PC-3 (cell line): Measurements from ENCODE around the gene UTF1. TPM values are rescaled to one million over a fixed set of nuclear protein-coding genes. Genes with fewer than 3 reads are reported as not detected.

Experiments
- ATAC-seq: fragments of 200-7000 bp; cut with Tn5 transposase; 2 replicates; pipeline ENCODE4 v1.9.1; 2020; ENCODE audit warnings: mild to moderate bottlenecking, moderate library complexity
- BruUV-seq: library from RNA; stranded (reverse); fragments of 400-500 nt; replicated peaks from 2 replicates; lab custom pipeline; 2021; lab: Mats Ljungman, UMichigan
- CTCF ChIA-PET: fragments of 300-600 bp; sonication (Branson Sonifier 250); formaldehyde crosslinking; loops from one replicate; lab custom pipeline; 2022; ENCODE audit warnings: antibody characterized with exemption; lab: Charles Lee
- POLR2A ChIA-PET: fragments of 300-600 bp; sonication (Branson Sonifier 250); formaldehyde crosslinking; loops from one replicate; lab custom pipeline; 2022; ENCODE audit warnings: antibody characterized with exemption; ENCODE audit not compliant: unreplicated experiment; lab: Charles Lee
- DNase-seq: peaks from one replicate; pipeline ENCODE4 v3.0.0-alpha.2; 2015
- H2AFZ ChIP-seq: fragments of 300-600 bp; sonication (generic); 2 replicates; pipeline ENCODE4 v1.6.0; 2016; ENCODE audit warnings: antibody characterized with exemption, low read length
- H3F3A ChIP-seq: fragments of 300-600 bp; sonication (generic); one replicate; pipeline ENCODE4 v1.6.0; 2017; ENCODE audit warnings: antibody characterized with exemption, low read length, control low read depth, mild to moderate bottlenecking; ENCODE audit not compliant: unreplicated experiment
- H3K27ac ChIP-seq: fragments of 300-600 bp; sonication (generic); 2 replicates; pipeline ENCODE4 v1.5.1; 2016; ENCODE audit warnings: mild to moderate bottlenecking, low read length
- H3K27me3 ChIP-seq: fragments of 300-600 bp; sonication (generic); 2 replicates; pipeline ENCODE4 v1.6.1; 2016; ENCODE audit warnings: low read length, mixed read lengths
- H3K36me3 ChIP-seq: fragments of 300-600 bp; sonication (generic); 2 replicates; pipeline ENCODE4 v1.6.1; 2016; ENCODE audit warnings: low read depth, mixed run types, low read length, mixed read lengths
- H3K4me1 ChIP-seq: fragments of 300-600 bp; sonication (generic); 2 replicates; pipeline ENCODE4 v1.5.1; 2016; ENCODE audit warnings: low read length; ENCODE audit not compliant: insufficient read depth
- H3K4me2 ChIP-seq: fragments of 300-600 bp; sonication (generic); 2 replicates; pipeline ENCODE4 v1.6.0; 2016; ENCODE audit warnings: low read length
- H3K4me3 ChIP-seq: fragments of 300-600 bp; sonication (generic); 2 replicates; pipeline ENCODE4 v1.5.1; 2016; ENCODE audit warnings: mild to moderate bottlenecking, low read length, mixed read lengths
- H3K79me2 ChIP-seq: fragments of 300-600 bp; sonication (generic); 2 replicates; pipeline ENCODE4 v1.6.1; 2017; ENCODE audit warnings: low read length, mixed read lengths
- H3K9ac ChIP-seq: fragments of 300-600 bp; sonication (generic); 2 replicates; pipeline ENCODE4 v1.6.0; 2016; ENCODE audit warnings: mild to moderate bottlenecking, low read length
- H3K9me2 ChIP-seq: fragments of 300-600 bp; sonication (generic); replicated peaks from 2 replicates; pipeline ENCODE4 v1.6.1; 2016; ENCODE audit warnings: mixed run types, low read length, mixed read lengths
- H3K9me3 ChIP-seq: fragments of 300-600 bp; sonication (generic); 2 replicates; pipeline ENCODE4 v1.6.1; 2016; ENCODE audit warnings: low read length, mixed read lengths
- H4K20me1 ChIP-seq: fragments of 300-600 bp; sonication (generic); 2 replicates; pipeline ENCODE4 v1.6.1; 2016; ENCODE audit warnings: low read length, mixed read lengths
- EZH2 ChIP-seq: fragments of 300-600 bp; sonication (generic); IDR thresholded peaks from one replicate; pipeline ENCODE4 v1.6.1; 2017; ENCODE audit warnings: antibody characterized with exemption, mild to moderate bottlenecking, low read length; ENCODE audit not compliant: unreplicated experiment
- EZH2phosphoT487 ChIP-seq: fragments of 300-600 bp; sonication (generic); IDR thresholded peaks from 2 replicates; pipeline ENCODE4 v1.6.1; 2018; ENCODE audit warnings: mild to moderate bottlenecking, antibody characterized with exemption, low read length, borderline replicate concordance
- intact Hi-C: fragments of 100-400 bp; cut with micrococcal nuclease; formaldehyde crosslinking; loops from 2 replicates; pipeline ENCODE4 v1.9.0; 2023
- total RNA-seq: library from RNA; depleted of rRNA; stranded (reverse); fragments of >200 nt; gene quantifications from 2 replicates; pipeline ENCODE4 v1.2.3, GENCODE V29; 2014
- TF ChIP-seq, protein P1 (sequence below): fragments of 300-600 bp; sonication (generic); conservative IDR thresholded peaks from 2 replicates; pipeline ENCODE4 v1.5.1; 2017; ENCODE audit warnings: antibody characterized with exemption, low read depth, mild to moderate bottlenecking, low read length

The UTF1 gene
- total RNA-seq, 1 experiment from 2014 or later = not detected

DNA sequence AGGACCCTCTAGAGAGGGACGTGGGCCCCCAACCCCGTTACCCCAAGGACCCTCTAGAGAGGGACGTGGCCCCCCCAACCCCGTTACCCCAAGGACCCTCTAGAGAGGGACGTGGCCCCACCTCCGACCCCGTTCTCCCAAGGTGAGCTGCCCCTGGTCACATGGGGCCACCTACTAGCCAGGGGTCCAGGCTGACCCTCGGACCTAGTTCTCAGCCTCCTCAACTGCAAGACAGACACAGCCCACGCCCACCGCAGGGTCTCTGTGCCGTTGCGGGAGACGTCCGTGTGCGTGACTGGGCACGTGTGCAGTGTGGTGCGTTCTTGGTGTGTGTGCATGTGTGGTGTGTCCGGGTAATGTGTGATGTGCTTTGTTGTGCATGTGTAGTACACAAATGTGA lies 21.6 kb upstream of the UTF1 start:
- no peak for DNase-seq
- intact Hi-C loops = no loop called here
- Histone ChIP-seq H3K9me3 (no peaks in the 10 kb centered on the region), H3K36me3 (no peaks in the 10 kb centered on the region), H3K27ac (no peak overlapping the region), H2AFZ (no peak overlapping the region), H3K9ac (no peak overlapping the region), H3K4me1 (no peaks in the 10 kb centered on the region), H3K9me2 (no peaks in the 10 kb centered on the region), H3F3A (no peaks in the 10 kb centered on the region), H3K4me2 (no peak overlapping the region), H3K4me3 (no peak overlapping the region), H3K79me2 (no peaks in the 10 kb centered on the region), H3K27me3 (no peaks in the 10 kb centered on the region), H4K20me1 (no peaks in the 10 kb centered on the region)
- POLR2A ChIA-PET = no interaction called here
- ATAC-seq = no peak
- no peak for TF ChIP-seq EZH2
- TF ChIP-seq, protein P1, sequence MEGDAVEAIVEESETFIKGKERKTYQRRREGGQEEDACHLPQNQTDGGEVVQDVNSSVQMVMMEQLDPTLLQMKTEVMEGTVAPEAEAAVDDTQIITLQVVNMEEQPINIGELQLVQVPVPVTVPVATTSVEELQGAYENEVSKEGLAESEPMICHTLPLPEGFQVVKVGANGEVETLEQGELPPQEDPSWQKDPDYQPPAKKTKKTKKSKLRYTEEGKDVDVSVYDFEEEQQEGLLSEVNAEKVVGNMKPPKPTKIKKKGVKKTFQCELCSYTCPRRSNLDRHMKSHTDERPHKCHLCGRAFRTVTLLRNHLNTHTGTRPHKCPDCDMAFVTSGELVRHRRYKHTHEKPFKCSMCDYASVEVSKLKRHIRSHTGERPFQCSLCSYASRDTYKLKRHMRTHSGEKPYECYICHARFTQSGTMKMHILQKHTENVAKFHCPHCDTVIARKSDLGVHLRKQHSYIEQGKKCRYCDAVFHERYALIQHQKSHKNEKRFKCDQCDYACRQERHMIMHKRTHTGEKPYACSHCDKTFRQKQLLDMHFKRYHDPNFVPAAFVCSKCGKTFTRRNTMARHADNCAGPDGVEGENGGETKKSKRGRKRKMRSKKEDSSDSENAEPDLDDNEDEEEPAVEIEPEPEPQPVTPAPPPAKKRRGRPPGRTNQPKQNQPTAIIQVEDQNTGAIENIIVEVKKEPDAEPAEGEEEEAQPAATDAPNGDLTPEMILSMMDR = no peak
- TF ChIP-seq EZH2phosphoT487 = no peak
- no TSS peak for BruUV-seq
- CTCF ChIA-PET = no interaction called here

DNA sequence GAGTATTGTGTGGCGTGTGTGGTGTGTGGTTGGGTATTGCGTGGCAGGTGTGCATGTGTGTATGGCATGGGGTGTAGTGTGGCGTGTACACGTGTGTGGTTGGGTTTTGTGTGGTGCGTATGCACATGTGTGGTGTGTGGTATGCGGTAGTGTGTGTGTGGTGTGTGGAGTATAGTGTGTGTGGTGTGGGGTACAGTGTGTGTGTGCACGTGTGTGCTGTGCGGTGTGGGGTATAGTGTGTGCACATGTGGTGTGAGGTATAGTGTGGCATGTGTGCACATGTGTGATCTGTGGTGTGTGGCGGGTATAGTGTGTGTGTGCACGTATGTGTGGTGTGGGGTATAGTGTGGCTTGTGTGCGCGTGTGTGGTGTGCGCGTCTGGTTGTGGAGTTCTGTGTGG lies 20.9 kb upstream of the UTF1 start:
- POLR2A ChIA-PET = no interaction called here
- no TSS peak for BruUV-seq
- H3K4me1 ChIP-seq = no peaks in the 10 kb centered on the region
- TF ChIP-seq EZH2 (no peak), EZH2phosphoT487 (no peak)
- TF ChIP-seq, protein P1 = no peak
- CTCF ChIA-PET = no interaction called here
- no peak overlapping the region for H3K9ac ChIP-seq
- no peaks in the 10 kb centered on the region for H3K27me3 ChIP-seq
- DNase-seq (no peak), ATAC-seq (no peak)
- no peak overlapping the region for H2AFZ ChIP-seq
- H3K9me3 ChIP-seq = no peaks in the 10 kb centered on the region
- H3K27ac ChIP-seq = no peak overlapping the region
- H3K4me2 ChIP-seq = no peak overlapping the region
- no peaks in the 10 kb centered on the region for H3K79me2 ChIP-seq
- intact Hi-C loops = no loop called here
- H3K9me2 ChIP-seq = no peaks in the 10 kb centered on the region
- no peaks in the 10 kb centered on the region for H3K36me3 ChIP-seq
- H3K4me3 ChIP-seq = no peak overlapping the region
- no peaks in the 10 kb centered on the region for H4K20me1 ChIP-seq
- H3F3A ChIP-seq = no peaks in the 10 kb centered on the region

DNA sequence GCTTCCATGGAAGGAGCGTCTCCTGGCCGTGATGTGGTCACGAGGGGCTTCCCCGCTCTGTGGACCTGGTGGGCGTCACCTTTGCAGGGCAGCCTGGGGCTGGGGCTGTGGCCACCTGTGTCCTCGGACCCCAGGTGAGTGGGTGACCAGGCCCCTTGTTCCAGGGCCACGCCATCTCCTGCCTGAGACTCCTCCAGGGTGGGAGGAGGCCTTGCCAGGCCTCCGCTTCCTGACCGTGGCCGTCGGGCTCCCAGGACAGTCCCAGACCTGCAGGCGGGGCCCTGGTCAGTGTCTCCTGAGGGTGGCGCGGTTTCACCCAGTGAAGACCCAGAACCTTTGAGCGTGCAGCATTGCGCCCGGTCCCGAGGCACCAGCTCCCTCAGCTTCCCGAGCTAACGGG lies 20.4 kb upstream of the UTF1 start:
- CTCF ChIA-PET = no interaction called here
- TF ChIP-seq EZH2 = no peak
- no peak for TF ChIP-seq EZH2phosphoT487
- TF ChIP-seq, protein P1 = no peak
- no TSS peak for BruUV-seq
- Histone ChIP-seq H3K9me3 (no peaks in the 10 kb centered on the region), H3K36me3 (no peaks in the 10 kb centered on the region), H4K20me1 (no peaks in the 10 kb centered on the region), H3K27ac (no peak overlapping the region), H3K9me2 (no peaks in the 10 kb centered on the region), H3K79me2 (no peaks in the 10 kb centered on the region), H2AFZ (no peak overlapping the region), H3K27me3 (no peaks in the 10 kb centered on the region), H3K4me1 (no peaks in the 10 kb centered on the region), H3K4me2 (no peak overlapping the region), H3F3A (no peaks in the 10 kb centered on the region), H3K9ac (no peak overlapping the region), H3K4me3 (no peak overlapping the region)
- DNase-seq (no peak), ATAC-seq (no peak)
- POLR2A ChIA-PET = no interaction called here
- intact Hi-C loops = no loop called here
